GM21786 (cell line): ENCODE measurements around the gene ZNF662.

Experiments used
- ATAC-seq: cut with Tn5 transposase; IDR thresholded peaks from one replicate; pipeline ENCODE4 v1.9.1; 2021; ENCODE audit not compliant: unreplicated experiment

The ZNF662 gene

DNA sequence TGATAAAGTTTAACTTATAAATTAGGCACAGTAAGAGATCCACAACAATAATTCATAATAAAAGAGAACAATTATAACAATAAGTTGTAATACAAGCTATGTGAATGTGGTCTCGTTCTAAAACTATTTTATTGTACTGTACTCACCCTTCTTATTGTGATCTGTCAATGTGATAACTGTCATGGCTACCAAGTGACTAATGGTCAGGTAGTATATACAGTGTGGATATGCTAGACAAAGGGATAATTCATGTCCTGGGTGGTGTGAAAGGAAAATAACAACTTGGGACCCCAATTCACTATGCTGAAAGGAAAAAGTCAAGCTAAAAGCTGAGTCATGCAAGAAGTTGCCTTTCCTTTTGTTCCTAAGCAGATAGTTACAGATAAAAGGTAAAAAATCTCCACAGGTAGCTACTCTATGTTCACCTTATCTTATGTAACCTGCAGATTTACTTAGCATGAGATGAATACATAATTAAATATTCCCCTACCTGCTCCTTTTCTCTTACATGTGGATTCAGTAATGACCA, 19.6 kb upstream of the ZNF662 start:
- no peak for ATAC-seq

DNA sequence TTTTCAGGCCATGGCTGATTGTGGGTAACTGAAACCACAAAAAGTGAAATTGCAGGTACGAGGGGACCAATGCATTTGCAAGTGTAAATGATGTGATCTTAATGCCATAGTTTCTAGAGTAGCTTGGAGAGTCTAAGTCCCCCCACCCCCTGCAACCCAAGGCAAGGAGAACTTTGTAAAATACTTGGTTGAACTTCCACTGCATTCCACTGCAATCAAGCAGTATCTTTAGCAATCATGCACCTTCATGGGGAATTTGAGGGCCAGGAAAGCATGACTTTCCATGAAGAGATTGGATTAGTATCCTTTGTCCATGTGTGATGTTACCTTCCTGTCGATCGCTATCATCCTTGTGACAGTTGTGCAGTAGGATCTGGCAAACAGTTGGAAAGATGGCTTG, 18.9 kb upstream of the ZNF662 start:
- ATAC-seq, result no peak

DNA sequence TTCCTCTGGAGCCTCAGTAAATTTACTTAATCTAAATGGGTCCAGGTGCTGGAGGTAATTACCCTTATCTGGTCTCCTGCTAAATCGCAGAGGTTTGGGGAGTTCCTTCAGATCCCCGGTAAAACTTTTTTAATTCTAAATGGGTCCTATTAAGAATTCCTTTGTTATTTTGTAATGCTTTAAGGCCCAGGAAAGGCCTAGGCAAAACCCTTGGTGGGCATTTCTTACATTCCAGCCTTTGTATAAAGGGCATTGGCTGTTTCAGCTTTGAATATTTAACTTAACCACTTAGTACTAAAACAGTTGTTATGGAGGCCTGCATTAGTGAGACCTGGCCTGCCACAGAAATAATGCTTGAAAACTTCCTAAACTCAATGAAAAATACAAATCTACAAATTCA, 14.9 kb upstream of the ZNF662 start:
- no peak for ATAC-seq

DNA sequence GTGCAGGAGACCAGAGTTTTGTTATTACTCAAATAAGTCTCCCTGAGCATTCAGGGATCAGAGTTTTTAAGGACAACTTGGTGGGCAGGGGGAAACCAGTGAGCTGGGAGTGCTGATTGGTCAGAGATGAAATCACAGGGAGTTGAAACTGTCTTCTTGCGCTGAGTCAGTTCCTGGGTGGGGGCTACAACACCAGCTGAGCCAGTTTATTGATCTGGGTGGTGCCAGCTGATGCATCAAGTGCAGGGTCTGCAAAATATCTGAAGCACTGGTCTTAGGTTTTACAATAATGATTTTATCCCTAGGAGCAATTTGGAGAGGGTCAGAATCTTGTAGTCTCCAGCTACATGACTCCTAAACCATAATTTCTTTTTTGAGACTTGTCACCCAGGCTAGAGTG, 13.8 kb upstream of the ZNF662 start:
- ATAC-seq, result no peak

DNA sequence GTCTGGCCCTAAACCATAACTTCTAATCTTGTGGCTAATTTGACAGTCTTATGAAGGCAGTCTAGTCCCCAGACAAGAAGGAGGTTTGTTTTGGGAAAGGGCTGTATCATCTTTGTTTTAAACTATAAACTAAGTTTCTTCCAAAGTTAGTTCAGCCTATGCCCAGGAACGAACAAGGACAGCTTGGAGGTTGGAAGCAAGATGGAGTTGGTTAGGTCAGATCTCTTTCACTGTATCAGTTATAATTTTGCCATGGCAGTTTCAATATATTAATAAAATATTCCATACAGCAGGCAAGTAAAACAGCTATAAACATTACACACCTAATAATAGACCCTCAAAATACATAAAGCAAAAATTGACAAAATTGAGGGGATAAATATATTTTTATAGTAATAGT, 13.1 kb upstream of the ZNF662 start:
- ATAC-seq, result no peak

DNA sequence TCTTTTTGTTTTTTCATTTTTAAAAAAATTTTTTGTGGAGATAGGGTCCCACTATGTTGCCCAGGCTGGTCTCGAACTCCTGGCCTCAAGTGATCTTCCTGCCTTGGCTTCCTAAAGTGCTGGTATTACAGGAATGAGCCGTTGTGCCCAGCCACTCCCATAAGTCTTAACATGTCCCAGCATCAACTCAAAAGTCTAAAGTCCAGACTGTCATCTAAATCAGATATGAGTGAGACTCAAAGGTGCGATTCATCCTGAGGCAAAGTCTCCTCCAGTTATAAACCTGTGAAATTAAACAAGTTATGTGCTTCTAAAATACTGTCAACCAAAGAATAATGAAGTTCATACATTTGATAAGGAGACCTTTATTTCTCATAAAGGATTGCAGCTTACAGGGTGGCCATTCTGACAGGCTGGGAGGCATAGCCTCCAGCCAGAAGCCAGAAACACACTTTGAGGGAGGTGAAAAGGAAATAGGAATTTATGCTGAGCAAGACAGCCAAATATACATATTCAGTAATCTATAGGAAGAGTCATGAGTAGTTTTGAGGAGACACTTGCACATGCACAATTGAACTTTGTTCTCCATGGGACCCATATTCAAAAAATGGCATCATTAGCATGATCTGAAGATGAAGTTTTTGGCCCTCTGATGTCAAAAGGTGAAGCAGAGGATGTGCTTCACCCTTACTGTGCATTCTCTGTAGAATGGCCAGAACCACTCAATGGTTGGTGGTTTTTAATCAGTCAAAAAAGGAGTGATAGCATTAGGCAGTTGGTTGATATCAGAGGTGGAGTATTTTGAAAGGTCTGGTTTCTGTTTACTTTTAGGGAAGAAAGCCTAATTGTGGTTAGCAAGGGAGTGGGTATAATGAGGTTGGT, 11.0 kb upstream of the ZNF662 start:
- no peak for ATAC-seq

DNA sequence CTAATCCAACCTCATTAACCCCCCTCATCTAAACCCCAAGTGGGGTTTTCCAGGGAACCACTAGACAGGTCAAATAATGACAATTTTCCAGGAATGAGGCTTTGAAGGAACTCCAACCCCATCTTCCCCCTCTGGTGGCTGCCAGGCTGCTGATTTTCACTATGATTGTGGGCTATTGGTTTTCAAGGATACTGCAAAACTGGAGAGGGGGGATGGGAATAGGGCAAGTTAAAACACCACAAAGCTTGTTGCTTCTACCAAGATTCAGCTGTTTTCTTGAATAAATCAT, 10.4 kb upstream of the ZNF662 start:
- no peak for ATAC-seq

DNA sequence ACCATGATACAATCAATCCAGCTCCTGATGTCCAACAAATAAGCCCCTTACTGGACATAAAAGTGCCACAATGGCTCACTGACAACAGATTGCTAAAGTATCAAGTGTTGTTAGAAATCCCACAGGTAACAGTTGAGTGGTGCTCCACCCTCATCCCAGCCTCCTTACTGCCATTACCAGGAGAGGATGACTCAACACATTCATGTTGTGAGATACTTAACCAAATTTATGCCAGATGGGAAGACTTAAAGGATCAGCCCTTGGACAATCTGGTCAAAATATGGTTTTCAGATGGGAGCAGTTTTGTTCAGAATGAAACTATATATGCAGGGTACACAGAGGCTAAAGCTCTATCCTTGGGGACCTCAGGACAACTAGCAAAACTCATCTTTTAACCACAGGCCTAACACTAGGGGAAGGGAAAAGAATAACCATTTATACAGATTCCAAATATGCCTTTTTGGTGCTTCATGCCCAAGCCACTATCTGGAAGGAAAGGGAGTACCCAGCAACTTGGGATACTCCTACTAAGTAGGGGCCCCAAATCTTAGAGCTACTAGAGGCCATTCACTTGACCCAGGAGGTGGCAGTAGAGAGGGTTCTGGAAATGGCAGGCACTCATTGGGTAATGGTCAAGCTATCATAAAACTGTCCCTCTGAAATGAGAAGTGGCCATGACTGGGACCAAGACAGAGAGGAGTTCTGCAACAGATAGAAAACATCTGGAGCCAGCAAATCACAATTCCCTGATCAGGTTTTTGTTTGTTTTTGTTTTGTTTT, 6.9 kb upstream of the ZNF662 start:
- ATAC-seq, result no peak

DNA sequence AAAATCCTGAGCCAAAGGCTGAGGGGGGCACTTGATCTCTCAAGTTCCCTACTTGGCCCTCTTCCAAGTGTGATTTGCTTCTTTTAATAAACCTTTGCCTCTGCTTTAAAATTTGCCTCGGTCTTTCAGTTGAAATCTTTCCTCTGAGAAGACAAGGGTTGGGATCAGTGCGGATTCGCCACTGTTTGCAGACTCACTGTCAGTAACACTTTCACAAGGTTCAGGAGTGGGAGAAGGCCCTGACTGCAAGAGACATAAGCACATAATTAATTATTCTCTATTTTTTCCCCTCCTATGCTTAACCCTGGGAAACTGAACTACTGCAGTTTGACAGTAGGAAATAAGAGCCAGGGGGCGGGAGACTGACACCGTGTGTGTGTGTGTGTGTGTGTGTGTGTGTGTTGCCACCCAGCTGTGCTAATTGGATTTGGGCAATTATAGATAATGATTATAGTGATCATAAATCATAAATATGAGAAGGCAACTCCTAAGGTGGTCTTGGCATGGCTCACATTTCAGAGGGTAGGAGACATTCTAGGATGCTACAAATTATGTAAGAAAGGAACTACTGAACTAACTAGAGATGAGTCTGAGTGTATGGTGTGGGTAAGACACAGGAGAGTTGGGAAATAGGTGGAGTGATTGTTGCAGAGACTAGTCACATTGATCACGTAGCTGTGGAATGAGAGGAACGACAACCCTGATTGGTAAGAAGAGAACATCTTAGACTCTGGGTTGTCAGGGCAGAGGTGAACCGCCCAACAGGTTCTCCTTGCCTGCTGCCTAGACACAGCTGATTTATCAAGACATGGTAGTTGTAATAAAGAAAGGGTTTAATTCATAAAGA, 5.5 kb upstream of the ZNF662 start:
- ATAC-seq, result no peak

DNA sequence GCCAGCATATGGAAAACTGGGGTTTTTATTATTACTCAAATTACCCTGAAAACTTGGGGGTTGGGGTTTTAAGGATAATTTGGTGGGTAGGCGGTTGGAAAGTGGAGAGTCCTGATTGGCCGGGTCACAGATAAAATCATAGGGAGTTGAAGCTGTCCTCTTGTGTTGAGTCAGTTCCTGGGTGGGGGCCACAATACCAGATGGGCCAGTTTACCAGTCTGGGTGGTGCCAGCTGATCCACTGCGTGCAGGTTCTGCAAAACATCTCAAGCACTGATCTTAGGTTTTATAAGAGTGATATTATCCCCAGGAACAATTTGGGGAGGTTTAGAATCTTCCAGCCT, 4.9 kb upstream of the ZNF662 start:
- ATAC-seq, result no peak

DNA sequence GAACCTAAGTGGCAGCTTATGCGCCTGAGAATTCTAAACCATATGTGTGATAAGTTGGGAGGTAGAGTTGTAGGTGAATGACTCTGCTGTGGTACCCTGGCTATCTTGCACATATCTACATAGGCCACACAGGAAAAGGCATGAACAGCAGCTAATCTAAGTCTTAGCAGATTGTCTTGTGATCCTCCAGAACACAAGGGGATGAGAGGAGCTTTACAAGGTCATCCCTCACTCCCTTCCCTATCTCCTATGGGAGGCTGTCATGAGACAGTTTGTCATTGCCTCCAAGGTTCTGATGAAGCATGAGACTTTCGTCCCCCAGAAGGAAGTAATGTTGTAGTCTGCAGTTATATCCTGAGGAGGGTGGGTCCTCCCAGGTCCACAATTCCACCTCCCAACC, 3.7 kb upstream of the ZNF662 start:
- no peak for ATAC-seq

DNA sequence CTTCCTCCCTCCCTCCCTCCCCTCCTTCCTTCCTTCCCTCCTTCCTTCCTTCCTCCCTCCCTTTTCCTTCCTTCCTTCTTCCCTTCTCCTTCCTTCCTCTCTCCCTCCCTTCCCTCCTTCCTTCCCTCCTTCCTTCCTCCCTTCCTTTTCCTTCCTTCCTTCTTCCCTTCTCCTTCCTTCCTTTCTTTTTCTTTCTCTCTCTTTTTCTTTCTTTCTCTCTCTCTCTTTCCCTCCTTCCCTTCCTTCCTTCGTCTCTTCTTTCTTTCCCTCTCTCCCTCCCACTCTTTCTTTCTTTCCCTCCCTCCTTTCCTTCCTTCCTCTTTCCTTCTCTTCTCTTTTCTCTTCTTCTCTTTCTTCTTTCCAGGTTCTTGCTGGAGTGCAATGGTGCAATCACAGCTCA, 1.9 kb upstream of the ZNF662 start:
- no peak for ATAC-seq

DNA sequence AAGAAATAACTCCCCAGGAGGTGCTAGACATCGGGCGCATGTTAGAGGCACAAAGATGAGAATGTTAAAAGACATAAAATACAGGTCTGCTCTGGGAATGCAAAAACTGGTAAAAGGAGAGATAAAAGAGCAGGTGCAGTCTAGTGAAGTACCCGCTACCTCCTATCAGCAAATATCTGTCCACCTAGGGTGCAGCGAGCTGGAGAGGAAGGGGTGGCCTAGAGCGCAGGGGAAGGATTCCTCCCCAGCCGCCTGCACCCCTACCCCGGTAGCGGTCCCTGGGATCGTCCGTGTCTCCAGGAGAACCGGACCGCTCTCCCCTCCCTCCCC, 237 bp upstream of the ZNF662 start:
- no peak for ATAC-seq

DNA sequence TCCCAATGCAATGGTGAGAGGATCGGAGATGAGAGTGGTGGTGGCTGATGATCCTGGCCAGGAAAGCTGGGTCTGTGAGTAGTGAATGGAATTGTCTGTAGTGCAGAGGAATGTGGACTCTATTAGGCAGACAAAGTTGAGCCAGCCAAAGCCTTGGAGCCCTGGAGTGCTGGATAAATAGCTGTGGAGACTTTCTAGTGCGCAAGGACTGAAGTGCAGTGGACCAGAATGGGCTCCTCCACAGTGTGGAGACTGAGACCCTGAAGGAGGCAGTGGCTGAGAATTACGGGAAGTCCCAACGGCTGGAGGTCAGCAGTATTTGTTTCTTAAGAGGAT, 874 bp downstream of the ZNF662 start:
- ATAC-seq, result no peak

DNA sequence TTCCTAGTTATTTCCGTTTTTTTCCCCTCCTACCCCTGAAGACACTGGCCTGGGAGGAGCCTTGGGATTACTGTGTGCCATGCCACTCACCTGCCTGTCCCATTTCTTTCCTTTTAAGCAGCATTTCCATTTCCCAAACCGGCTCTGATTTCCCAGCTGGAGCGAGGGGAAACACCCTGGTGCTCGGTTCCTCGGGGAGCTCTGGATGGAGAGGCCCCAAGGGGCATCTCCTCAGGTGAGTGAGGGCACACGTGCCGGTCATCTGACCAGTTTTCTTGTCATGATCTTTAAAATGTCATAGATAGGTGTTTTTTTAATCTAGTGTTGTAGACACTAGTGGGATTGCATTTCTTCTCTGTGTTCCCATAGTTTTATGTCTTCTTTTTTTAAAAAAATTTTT, 2.7 kb downstream of the ZNF662 start:
- ATAC-seq, result no peak

DNA sequence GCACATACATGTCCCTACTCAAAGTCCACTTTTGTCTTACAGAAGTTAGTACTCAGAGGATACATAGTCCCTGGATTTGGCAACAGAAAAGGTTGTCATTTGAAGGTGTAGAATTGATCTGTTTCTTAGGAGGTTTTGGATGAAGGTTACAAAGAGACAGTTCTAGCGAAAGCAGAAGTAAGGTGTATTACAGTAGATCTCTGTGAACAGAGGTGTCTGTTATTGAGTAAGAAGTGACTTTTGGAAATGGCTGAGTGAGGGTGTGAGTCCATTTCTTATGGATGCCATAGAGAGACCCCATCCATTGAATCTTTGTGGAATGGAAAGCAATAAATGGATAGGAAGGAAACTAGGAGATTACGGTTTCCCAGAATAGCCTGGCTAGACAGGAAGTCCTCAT, 5.6 kb downstream of the ZNF662 start:
- no peak for ATAC-seq

DNA sequence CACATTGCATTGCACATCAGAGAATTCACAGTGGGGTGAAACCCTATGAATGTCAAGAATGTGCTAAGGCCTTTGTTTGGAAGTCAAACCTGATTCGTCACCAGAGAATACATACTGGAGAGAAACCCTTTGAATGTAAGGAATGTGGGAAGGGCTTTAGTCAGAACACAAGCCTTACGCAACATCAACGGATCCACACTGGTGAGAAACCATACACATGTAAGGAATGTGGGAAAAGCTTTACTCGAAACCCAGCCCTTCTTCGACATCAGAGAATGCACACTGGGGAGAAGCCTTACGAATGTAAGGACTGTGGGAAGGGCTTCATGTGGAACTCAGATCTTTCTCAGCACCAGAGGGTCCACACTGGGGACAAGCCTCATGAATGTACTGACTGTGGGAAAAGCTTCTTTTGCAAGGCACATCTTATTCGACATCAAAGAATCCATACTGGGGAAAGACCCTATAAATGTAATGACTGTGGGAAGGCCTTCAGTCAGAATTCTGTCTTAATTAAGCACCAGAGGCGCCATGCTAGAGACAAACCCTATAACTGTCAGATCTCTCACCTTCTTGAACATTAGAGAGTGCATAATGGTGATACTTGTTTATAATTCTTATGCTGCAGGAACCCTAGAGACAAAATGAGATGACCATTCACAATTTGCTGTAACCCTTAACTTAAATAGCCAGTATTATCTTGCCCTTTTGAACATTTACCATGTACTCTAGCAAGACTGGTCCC, 9.0 kb downstream of the ZNF662 start:
- no peak for ATAC-seq

DNA sequence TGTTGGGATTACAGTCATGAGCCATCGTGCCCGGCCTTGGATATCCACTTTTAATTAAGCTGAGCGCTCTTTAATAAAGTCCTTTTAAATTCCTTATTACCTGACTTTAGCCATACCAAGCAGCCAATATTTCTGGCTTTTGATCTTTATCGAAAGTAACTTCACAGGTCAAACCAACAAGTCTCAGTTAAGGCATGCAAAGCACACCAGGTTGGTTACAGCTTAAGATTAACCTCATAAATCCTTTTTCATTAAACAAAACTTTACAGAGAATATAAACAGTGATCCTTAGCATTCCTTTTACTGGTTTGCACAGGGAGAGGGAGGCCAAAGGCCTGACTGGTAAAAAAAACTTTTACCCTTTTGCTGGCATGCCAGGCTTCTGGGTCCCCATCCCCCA, 17.7 kb downstream of the ZNF662 start:
- no peak for ATAC-seq

DNA sequence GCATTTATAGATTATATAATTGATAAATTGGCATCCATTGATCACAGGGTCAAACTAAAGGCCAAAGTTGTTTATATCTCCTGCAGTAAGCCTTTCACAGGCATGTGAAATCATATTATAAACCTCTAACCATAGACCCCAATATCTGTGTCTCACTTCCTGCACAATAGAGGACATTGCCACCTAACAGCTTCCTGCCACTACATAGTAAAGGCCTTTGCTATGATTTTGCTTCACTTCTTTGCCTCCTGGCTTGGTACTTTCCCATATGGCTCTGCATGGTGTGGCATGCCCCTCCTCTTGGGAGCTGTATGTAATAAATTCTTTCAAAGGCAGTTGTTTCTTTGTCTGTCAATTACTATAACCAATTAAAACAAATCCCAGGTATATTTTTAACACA, 20.4 kb downstream of the ZNF662 start:
- no peak for ATAC-seq

DNA sequence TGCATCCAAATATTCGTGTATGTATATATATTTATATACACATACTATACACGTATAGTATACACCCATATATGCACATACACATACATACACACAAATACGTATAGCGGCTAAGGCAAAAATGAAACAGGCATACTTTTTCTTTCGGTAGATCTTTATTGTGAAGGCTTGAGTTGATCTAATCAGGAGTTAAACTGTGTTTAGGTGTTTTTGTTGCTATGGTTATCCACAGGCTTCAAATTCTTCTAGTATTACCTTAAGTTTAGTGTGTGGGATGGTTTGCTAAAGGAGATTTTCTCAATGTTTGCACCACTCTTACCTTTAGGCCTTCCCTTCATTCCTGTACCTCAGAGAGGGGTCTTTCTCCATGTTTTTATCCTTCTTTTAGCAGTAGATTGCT, 28.2 kb downstream of the ZNF662 start:
- ATAC-seq, result no peak

DNA sequence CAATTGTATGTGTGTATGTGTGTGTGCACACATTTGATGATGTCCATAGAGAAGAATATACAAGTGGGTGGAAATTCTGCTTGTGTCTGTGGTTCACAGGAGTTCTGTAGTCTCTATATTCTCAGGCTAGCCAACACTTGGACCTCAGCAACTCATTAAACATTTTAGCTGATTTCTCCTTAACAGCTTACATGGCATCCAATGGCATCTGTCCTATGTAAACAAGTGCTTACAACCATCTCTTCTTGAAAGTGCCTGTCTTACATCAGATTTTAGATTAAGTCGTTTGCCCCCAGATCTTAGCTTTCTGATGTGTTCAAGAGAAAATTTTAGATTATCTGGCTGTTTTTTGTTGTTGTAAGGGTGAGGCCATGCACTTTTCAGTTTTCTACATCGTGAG, 29.0 kb downstream of the ZNF662 start:
- ATAC-seq, result no peak
